Endodermal cell (in vitro differentiated cells): ENCODE results near the gene TYRP1. TPM values are rescaled to one million over a fixed set of nuclear protein-coding genes. Genes with fewer than 3 reads are reported as not detected.

Experiments
- DNase-seq: peaks from one replicate; pipeline ENCODE4 v3.0.0-alpha.2; 2017
- H3K27ac ChIP-seq: 2 replicates; pipeline ENCODE4 v1.5.1; 2013; ENCODE audit warnings: mild to moderate bottlenecking, low read depth, low read length, moderate library complexity
- H3K27me3 ChIP-seq: 2 replicates; pipeline ENCODE4 v1.6.1; 2013; ENCODE audit warnings: mild to moderate bottlenecking, low read length, moderate library complexity; ENCODE audit not compliant: insufficient read depth, control insufficient read depth, poor library complexity, severe bottlenecking
- H3K36me3 ChIP-seq: 2 replicates; pipeline ENCODE4 v1.7.0; 2013; ENCODE audit warnings: mild to moderate bottlenecking, low read length, moderate library complexity; ENCODE audit not compliant: control insufficient read depth, insufficient read depth
- H3K4me1 ChIP-seq: one replicate; pipeline ENCODE4 v1.7.0; 2013; ENCODE audit warnings: low read length; ENCODE audit not compliant: control insufficient read depth, insufficient read depth
- H3K4me3 ChIP-seq: 2 replicates; pipeline ENCODE4 v1.5.1; 2013; ENCODE audit warnings: mild to moderate bottlenecking, low read length, moderate library complexity
- H3K9ac ChIP-seq: 2 replicates; pipeline ENCODE4 v1.6.1; 2013; ENCODE audit warnings: mild to moderate bottlenecking, low read length, moderate library complexity; ENCODE audit not compliant: poor library complexity, severe bottlenecking; ENCODE audit errors: extremely low read depth
- H3K9me3 ChIP-seq: 2 replicates; pipeline ENCODE4 v1.6.1; 2013; ENCODE audit warnings: mild to moderate bottlenecking, low read length, moderate library complexity; ENCODE audit not compliant: control insufficient read depth
- H3K27ac Mint-ChIP-seq: 2 replicates; pipeline ENCODE4 v1.8.0; 2020; ENCODE audit warnings: mixed read lengths
- H3K27me3 Mint-ChIP-seq: 2 replicates; pipeline ENCODE4 v1.8.0; 2021; ENCODE audit warnings: mild to moderate bottlenecking, mixed read lengths; ENCODE audit not compliant: insufficient read depth
- H3K36me3 Mint-ChIP-seq: 2 replicates; pipeline ENCODE4 v1.8.0; 2020; ENCODE audit warnings: low read depth, mixed read lengths
- H3K4me1 Mint-ChIP-seq: 2 replicates; pipeline ENCODE4 v1.8.0; 2020; ENCODE audit warnings: mixed read lengths
- H3K4me3 Mint-ChIP-seq: 2 replicates; pipeline ENCODE4 v1.8.0; 2020; ENCODE audit warnings: mild to moderate bottlenecking, moderate library complexity, mixed read lengths
- H3K9me3 Mint-ChIP-seq: 2 replicates; pipeline ENCODE4 v1.8.0; 2020; ENCODE audit warnings: mild to moderate bottlenecking, mixed read lengths
- CTCF ChIP-seq: fragments of 200-600 bp; sonication (generic); conservative IDR thresholded peaks from 2 replicates; pipeline ENCODE4 v1.5.0; 2021; ENCODE audit warnings: antibody characterized with exemption, mild to moderate bottlenecking
- WGBS, 2 experiments: methylation state at CpG; one replicate each; pipeline versions ENCODE4 v1.1.5 to v1.1.7; 2013; ENCODE audit warnings: missing lambda C conversion rate in 2 of 2, mixed read lengths in 1 of 2; ENCODE audit not compliant: insufficient coverage in 1 of 2, insufficient read length in 1 of 2; 5-methylcytosine and 5-hydroxymethylcytosine counted together
- total RNA-seq, 2 donors: library from RNA; stranded (reverse); fragmentation: NEBNext Ultra II Directional in 1 of 2; extraction: Animal tissue kit (Norgen Biotek cat#: 25700) in 1 of 2; gene quantifications; 2 replicates in 1 of 2; 3 replicates in 1 of 2; pipeline ENCODE4 v1.2.1, GENCODE V29; 2021

Gene TYRP1
- total RNA-seq, 2 donors from 2014 or later, result 0.11 TPM; not detected in 1

DNA sequence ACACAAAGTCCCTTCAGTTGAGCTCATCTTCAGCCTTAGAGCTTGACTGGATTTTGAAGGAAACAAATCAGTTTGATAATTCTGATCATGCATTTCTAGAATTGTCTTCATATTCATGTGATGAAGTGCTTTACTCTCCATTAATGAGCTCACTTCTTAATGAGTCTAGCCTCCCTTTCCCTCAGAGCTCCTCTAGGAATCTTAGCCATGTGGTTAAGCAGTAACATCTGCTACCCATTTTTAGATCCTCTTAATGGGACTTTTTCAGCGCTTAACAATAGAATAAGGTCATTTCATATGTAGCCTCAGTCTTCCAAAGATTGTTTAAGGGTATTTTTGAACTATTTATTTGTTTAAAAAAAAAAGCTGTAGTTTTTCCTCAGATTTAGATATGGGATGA lies 44.7 kb downstream of the TYRP1 start:
- WGBS, 2 experiments, result 78% methylated on average over 1 of the region's 1 CpG; no CpG with 5 or more reads in 1 of the 2 experiments
- no peak for TF ChIP-seq CTCF
- Mint-ChIP-seq H3K27ac (no peak overlapping the region), H3K27me3 (no peaks in the 10 kb centered on the region), H3K9me3 (peaks cover 5% of the 10 kb centered on the region), H3K36me3 (no peaks in the 10 kb centered on the region), H3K4me3 (no peak overlapping the region), H3K4me1 (no peaks in the 10 kb centered on the region)
- no peaks in the 10 kb centered on the region for H3K27me3 ChIP-seq
- no peak overlapping the region for H3K4me3 ChIP-seq
- no peak for DNase-seq
- H3K9me3 ChIP-seq, result no peaks in the 10 kb centered on the region
- no peaks in the 10 kb centered on the region for H3K4me1 ChIP-seq
- H3K36me3 ChIP-seq, result no peaks in the 10 kb centered on the region
- H3K9ac ChIP-seq, result no peak overlapping the region
- H3K27ac ChIP-seq, result no peak overlapping the region

DNA sequence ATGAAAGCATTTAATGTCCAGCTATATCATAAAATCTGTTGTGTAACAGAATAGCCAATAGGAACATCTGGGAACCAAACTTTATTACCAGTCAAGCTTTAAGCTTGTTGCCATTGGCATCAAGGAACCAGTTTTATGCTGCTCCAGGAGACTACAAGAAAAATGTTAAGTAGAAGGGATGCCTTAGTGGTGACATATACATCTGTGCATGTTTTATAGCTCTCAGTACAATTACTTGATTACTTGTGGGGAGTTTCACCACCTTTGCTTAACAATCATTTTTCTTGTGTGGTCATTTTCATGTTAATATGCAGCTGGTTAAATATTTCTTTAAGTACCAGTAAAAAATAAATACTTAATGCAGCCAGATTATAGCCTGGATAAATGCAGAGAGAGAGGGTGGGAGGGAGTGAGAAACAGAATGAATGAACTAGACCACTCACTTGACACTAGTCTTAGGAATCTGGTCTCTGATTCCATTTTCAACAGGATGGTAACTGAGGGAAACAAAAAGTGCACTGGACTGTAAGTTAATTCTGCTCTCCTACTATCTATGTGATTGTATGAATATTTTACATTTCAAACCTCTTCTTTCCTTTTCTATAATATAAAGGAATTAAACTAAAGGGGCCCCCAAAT lies 45.9 kb downstream of the TYRP1 start:
- no peak for TF ChIP-seq CTCF
- Mint-ChIP-seq H3K27ac (no peak overlapping the region), H3K9me3 (peaks cover 5% of the 10 kb centered on the region), H3K4me3 (no peak overlapping the region), H3K4me1 (no peaks in the 10 kb centered on the region), H3K27me3 (no peaks in the 10 kb centered on the region), H3K36me3 (no peaks in the 10 kb centered on the region)
- Histone ChIP-seq H3K9ac (no peak overlapping the region), H3K27ac (no peak overlapping the region), H3K27me3 (no peaks in the 10 kb centered on the region), H3K4me1 (no peaks in the 10 kb centered on the region), H3K9me3 (no peaks in the 10 kb centered on the region), H3K4me3 (no peak overlapping the region), H3K36me3 (no peaks in the 10 kb centered on the region)
- DNase-seq, result no peak

GRCh38 chr9:12740845-12741244 lies 47.7 kb downstream of the TYRP1 start:
- no peaks in the 10 kb centered on the region for H3K27me3 ChIP-seq
- no peaks in the 10 kb centered on the region for H3K4me1 Mint-ChIP-seq
- peaks cover 1% of the 10 kb centered on the region for H3K9me3 Mint-ChIP-seq
- no peak overlapping the region for H3K27ac Mint-ChIP-seq
- H3K9me3 ChIP-seq, result no peaks in the 10 kb centered on the region
- no peaks in the 10 kb centered on the region for H3K27me3 Mint-ChIP-seq
- WGBS, 2 experiments, result 88 to 100% methylated on average over 1 to 2 of the region's 2 CpGs
- H3K9ac ChIP-seq, result no peak overlapping the region
- TF ChIP-seq CTCF, result no peak
- H3K4me3 Mint-ChIP-seq, result no peak overlapping the region
- no peak for DNase-seq
- H3K4me1 ChIP-seq, result no peaks in the 10 kb centered on the region
- H3K36me3 ChIP-seq, result no peaks in the 10 kb centered on the region
- no peaks in the 10 kb centered on the region for H3K36me3 Mint-ChIP-seq
- no peak overlapping the region for H3K4me3 ChIP-seq
- no peak overlapping the region for H3K27ac ChIP-seq
